Common myeloid progenitor, CD34-positive (primary cell): Measurements from ENCODE around the gene IL17A.

Source experiments
- CTCF ChIA-PET: fragments of 350-600 bp; sonication (Branson Sonifier 250); formaldehyde crosslinking; loops from one replicate; lab custom pipeline; 2021; ENCODE audit warnings: antibody characterized with exemption; lab: Charles Lee
- POLR2A ChIA-PET: fragments of 350-600 bp; sonication (Branson Sonifier 250); formaldehyde crosslinking; loops from one replicate; lab custom pipeline; 2021; ENCODE audit warnings: antibody characterized with exemption; lab: Charles Lee
- DNase-seq, 3 donors: peaks; one replicate each; pipeline versions ENCODE4 v3.0.0 to v3.0.0-alpha.2; 2013
- H3K27ac ChIP-seq, 2 experiments: 1 replicate in 1 of 2; 2 replicates in 1 of 2; pipeline ENCODE4 v1.7.0; 2013; ENCODE audit warnings: inconsistent platforms in 2 of 2, low read length in 2 of 2, mild to moderate bottlenecking in 2 of 2, low read depth in 1 of 2, moderate library complexity in 1 of 2; ENCODE audit not compliant: severe bottlenecking in 2 of 2, insufficient read depth in 1 of 2, poor library complexity in 1 of 2
- H3K27me3 ChIP-seq, 5 experiments: replicated peaks in 2 of 5; 1 replicate in 3 of 5; 2 replicates in 2 of 5; pipeline versions ENCODE4 v1.6.1 to v1.7.0; 2013; ENCODE audit warnings: low read length in 4 of 5, mild to moderate bottlenecking in 2 of 5, moderate library complexity in 2 of 5, inconsistent platforms in 1 of 5; ENCODE audit not compliant: insufficient read depth in 5 of 5, control insufficient read depth in 4 of 5
- H3K36me3 ChIP-seq, 4 experiments: 1 replicate in 2 of 4; 2 replicates in 2 of 4; pipeline versions ENCODE4 v1.6.1 to v1.7.0; 2013; ENCODE audit warnings: low read length in 3 of 4, control low read depth in 1 of 4, mild to moderate bottlenecking in 1 of 4; ENCODE audit not compliant: control insufficient read depth in 4 of 4, insufficient read depth in 4 of 4
- H3K4me1 ChIP-seq, 4 experiments: 1 replicate in 3 of 4; 2 replicates in 1 of 4; pipeline versions ENCODE4 v1.6.1 to v1.7.1; 2013; ENCODE audit warnings: low read length in 3 of 4, mild to moderate bottlenecking in 3 of 4, control low read depth in 1 of 4, inconsistent platforms in 1 of 4, moderate library complexity in 1 of 4; ENCODE audit not compliant: control insufficient read depth in 4 of 4, insufficient read depth in 4 of 4; ENCODE audit errors: control extremely low read depth in 1 of 4
- H3K4me3 ChIP-seq, 7 experiments: 1 replicate in 4 of 7; 2 replicates in 3 of 7; pipeline versions ENCODE4 v1.5.1 to v1.7.0; 2013; ENCODE audit warnings: mild to moderate bottlenecking in 7 of 7, low read length in 6 of 7, moderate library complexity in 6 of 7, inconsistent platforms in 2 of 7, low read depth in 2 of 7, control low read depth in 1 of 7; ENCODE audit not compliant: insufficient read depth in 4 of 7, control insufficient read depth in 1 of 7; ENCODE audit errors: extremely low read depth in 1 of 7
- H3K9me3 ChIP-seq, 5 experiments: 1 replicate in 4 of 5; 2 replicates in 1 of 5; pipeline versions ENCODE4 v1.6.1 to v1.7.1; 2013; ENCODE audit warnings: low read length in 4 of 5, mild to moderate bottlenecking in 2 of 5, inconsistent platforms in 1 of 5, low read depth in 1 of 5, moderate library complexity in 1 of 5; ENCODE audit not compliant: control insufficient read depth in 4 of 5, insufficient read depth in 2 of 5; ENCODE audit errors: control extremely low read depth in 1 of 5
- WGBS: methylation state at CpG from one replicate; pipeline ENCODE4 v1.1.5; 2013; ENCODE audit not compliant: insufficient coverage; 5-methylcytosine and 5-hydroxymethylcytosine counted together

IL17A gene

DNA sequence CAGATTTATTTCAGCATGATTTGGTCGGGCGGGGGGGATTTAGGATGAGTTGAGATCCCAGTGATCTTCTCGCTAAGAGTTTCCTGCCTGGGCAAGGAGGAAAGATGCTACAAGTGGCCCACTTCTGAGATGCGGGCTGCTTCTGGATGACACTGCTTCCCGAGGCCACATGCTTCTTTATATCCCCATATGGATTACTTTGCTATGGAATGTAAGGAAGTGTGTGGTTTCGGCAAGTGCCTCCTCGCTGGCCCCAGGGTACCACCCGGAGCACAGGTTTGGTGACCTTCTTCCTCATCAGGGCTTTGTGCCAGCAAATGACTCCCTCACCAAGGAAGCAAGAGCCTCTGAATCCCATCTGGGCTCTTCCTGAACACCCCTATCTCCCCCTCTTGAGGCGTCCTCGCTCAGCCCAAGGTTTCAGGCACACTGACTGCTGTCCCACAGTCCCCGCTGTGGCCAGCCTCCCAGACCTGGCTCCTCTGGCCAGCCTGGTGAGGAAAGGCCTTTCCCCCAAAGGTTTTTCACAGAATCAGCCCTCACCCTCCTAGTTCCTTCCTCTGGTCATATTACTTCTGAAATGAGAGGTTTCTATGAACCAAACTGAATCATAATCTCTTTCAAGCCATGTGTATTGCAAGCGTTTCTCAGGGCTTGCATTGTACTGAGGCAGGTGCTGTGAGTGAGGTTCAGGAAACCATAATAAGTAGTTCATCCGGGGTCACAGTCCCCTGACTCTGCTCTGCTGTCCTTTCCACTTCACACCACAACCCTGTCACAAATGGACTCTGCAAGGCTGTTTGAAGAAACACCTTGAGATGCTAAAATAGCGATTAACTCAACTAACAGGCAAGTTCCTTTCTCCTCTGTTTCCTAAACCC lies 41.7 kb upstream of the IL17A start:
- ChIA-PET POLR2A (no interaction called here), CTCF (no interaction called here)
- DNase-seq, result no peak
- Histone ChIP-seq H3K36me3 (no peaks in the 10 kb centered on the region), H3K27ac (no peak overlapping the region), H3K4me1 (no peaks in the 10 kb centered on the region), H3K27me3 (peaks cover 0 to 3% (median 0%) of the 10 kb centered on the region in 5 experiments), H3K9me3 (no peaks in the 10 kb centered on the region), H3K4me3 (no peak overlapping the region)
- 95% methylated on average over 12 of the region's 14 CpGs for WGBS

DNA sequence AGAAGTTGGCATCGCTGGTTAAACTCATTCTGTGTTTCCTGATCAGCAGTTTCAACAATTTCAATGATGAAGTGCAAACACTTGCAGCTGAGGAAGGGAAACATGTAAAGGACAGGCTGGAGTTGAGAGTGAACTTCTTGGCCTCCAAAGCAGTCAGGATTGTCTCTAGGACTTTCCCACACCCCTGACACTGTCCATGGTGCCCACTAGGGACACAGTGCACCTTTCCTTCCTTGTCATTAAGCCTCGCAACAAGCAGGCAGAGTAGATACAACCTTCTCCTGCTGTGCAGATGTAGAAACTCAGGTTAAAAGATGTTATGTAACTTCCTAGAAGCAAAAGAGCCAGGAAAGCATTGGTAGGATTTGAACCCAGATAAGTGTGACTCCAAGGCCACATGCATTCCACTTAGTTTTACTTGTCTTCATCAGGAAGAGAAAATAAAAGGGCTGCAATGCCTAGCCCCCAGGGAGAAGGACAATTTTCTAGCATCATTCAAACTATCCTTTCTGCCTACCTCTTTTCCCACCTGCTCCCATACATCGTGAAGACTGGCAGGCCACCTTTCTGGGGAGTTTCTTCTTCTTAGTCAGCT lies 39.2 kb upstream of the IL17A start:
- no peaks in the 10 kb centered on the region for H3K36me3 ChIP-seq
- H3K9me3 ChIP-seq, result no peaks in the 10 kb centered on the region
- H3K4me1 ChIP-seq, result no peaks in the 10 kb centered on the region
- no peak for DNase-seq
- ChIA-PET POLR2A (no interaction called here), CTCF (no interaction called here)
- H3K27ac ChIP-seq, result no peak overlapping the region
- no peak overlapping the region for H3K4me3 ChIP-seq
- WGBS, result 88% methylated on average over 1 of the region's 3 CpGs
- H3K27me3 ChIP-seq, result peaks cover 0 to 3% (median 0%) of the 10 kb centered on the region in 5 experiments

DNA sequence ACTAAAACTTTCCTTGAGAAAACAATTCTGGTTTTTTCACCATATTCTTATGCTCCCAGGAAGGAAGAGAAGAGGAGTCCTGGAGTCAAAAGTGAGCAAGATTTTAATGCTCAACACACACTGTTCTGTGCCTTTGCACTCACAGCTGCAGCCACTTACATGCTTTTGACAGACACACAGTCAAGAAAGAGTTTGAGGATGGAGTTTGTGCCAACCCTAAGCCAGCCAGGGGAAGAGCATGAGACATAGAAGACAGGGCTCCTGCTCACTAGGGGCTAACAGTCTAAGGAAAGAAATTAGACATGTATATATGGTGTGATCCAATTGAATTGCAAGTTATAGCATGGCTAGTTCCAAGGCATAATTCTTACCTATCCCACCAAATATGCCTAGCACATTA lies 37.1 kb upstream of the IL17A start:
- DNase-seq, result no peak
- H3K27me3 ChIP-seq, result peaks cover 0 to 3% (median 0%) of the 10 kb centered on the region in 5 experiments
- ChIA-PET CTCF (interaction anchor here (1.0 to 1.5 kb wide), 2 partner anchors 14 to 85 kb away, joined by 4 to 6 read pairs; no protein-coding TSS in a partner anchor), POLR2A (no interaction called here)
- no peak overlapping the region for H3K27ac ChIP-seq
- H3K4me3 ChIP-seq, result no peak overlapping the region
- no peaks in the 10 kb centered on the region for H3K4me1 ChIP-seq
- H3K36me3 ChIP-seq, result no peaks in the 10 kb centered on the region
- no peaks in the 10 kb centered on the region for H3K9me3 ChIP-seq

DNA sequence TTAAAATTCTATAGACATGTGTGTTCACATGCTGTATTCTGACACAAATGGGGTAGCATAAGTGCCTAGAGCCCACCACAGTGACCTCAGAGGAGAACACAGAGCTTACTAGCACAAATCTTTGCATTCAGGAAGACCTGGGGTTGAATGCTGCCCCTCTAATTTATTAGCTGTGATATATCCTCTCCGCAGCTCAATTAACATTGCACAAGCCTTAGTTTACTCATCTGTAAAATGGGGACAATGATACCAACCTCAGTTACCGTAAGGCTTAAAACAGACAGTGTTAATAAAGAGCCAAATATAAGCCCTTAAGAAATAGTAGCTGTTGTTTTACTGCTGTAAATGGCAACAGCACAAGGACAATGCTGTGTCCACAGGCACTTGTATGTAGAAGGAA lies 36.2 kb upstream of the IL17A start:
- DNase-seq, result no peak
- H3K4me3 ChIP-seq, result no peak overlapping the region
- no peak overlapping the region for H3K27ac ChIP-seq
- POLR2A ChIA-PET, result interaction anchor here (0.7 kb wide), 1 partner anchor 106 kb away, joined by 3 read pairs; no protein-coding TSS in a partner anchor
- WGBS, result 100% methylated on average over 1 of the region's 2 CpGs
- H3K27me3 ChIP-seq, result peaks cover 0 to 3% (median 0%) of the 10 kb centered on the region in 5 experiments
- CTCF ChIA-PET, result interaction anchor here (1.0 to 1.5 kb wide), 3 partner anchors 13 to 119 kb away, joined by 4 to 6 read pairs (median 6); no protein-coding TSS in a partner anchor
- H3K9me3 ChIP-seq, result no peaks in the 10 kb centered on the region
- H3K4me1 ChIP-seq, result peaks cover 0 to 8% (median 8%) of the 10 kb centered on the region in 4 experiments
- no peaks in the 10 kb centered on the region for H3K36me3 ChIP-seq

DNA sequence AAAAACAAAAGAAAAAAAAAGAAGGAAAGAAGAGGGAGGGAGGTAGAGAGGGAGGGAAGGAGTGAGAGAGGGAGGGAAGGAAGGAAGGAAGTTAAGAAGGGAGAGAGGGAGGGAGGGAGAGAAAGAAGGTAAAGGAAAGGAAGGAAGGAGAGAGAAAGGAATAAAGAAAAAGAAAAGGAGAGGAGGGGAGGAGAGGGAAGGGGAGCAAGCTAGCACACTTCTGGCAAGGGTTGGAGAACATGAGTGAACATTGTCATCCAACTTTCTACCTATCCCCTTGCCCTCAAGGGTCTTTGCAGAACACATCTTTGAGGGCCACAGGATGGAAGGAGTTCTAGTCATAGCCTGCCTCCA lies 34.1 kb upstream of the IL17A start:
- ChIA-PET POLR2A (no interaction called here), CTCF (no interaction called here)
- DNase-seq, result no peak
- H3K4me3 ChIP-seq, result no peak overlapping the region
- no peak overlapping the region for H3K27ac ChIP-seq
- peaks cover 5 to 29% (median 24%) of the 10 kb centered on the region in 4 experiments for H3K4me1 ChIP-seq
- H3K36me3 ChIP-seq, result no peaks in the 10 kb centered on the region
- no peaks in the 10 kb centered on the region for H3K9me3 ChIP-seq
- H3K27me3 ChIP-seq, result peaks cover 0 to 2% (median 0%) of the 10 kb centered on the region in 5 experiments

DNA sequence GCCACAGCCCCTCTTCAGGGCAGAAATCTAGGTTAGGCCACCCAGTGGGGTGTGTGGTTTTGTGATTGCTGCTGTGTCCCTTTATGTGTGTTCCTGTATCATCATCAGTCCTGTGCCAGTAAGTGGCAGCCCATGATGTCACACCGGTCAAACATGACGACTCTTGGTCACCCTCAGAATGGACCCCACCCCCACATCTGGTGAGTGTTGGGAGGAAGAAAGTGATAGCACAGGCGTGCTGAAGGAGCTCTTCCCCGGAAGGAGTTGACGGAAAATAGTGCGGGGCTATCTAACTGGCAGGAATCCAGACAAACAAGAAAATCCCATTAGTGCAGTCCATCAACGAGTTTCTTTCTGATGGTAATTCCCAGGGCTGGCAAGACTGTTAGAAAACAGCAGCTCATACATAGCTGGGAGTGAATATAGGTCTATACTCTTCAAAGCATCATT lies 33.4 kb upstream of the IL17A start:
- Histone ChIP-seq H3K9me3 (no peaks in the 10 kb centered on the region), H3K4me1 (peaks cover 5 to 34% (median 25%) of the 10 kb centered on the region in 4 experiments), H3K27ac (no peak overlapping the region), H3K27me3 (peaks cover 0 to 2% (median 0%) of the 10 kb centered on the region in 5 experiments), H3K4me3 (no peak overlapping the region), H3K36me3 (no peaks in the 10 kb centered on the region)
- POLR2A ChIA-PET, result no interaction called here
- CTCF ChIA-PET, result no interaction called here
- 100% methylated on average over 5 of the region's 7 CpGs for WGBS
- no peak for DNase-seq

DNA sequence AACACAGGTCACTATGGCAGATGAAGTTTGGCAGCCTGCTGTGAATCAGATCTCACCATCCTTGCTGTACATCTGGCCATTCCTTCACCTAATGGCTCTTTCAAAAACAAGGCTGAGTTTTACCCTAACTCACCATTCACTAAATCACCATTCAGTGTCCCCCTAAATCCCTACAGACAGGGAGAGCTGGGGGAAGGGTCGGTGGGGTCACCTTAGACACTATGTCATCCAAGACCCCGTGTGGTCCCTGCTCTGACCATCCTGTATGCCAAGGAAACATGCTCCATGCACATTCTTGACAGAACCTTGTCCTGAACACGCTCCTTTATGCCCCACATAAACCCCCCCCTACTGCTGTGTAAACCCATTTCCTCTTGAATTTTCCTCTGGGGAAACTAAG lies 31.8 kb upstream of the IL17A start:
- WGBS, result 68% methylated on average over 3 of the region's 3 CpGs
- ChIA-PET POLR2A (no interaction called here), CTCF (interaction anchor here (0.8 to 1.6 kb wide), 3 partner anchors 9 to 55 kb away, joined by 3 to 4 read pairs (median 3); no protein-coding TSS in a partner anchor)
- H3K27me3 ChIP-seq, result peaks cover 0 to 1% (median 0%) of the 10 kb centered on the region in 5 experiments
- H3K4me3 ChIP-seq, result no peak overlapping the region
- no peak for DNase-seq
- H3K4me1 ChIP-seq, result peaks cover 5 to 34% (median 25%) of the 10 kb centered on the region in 4 experiments
- no peaks in the 10 kb centered on the region for H3K9me3 ChIP-seq
- H3K36me3 ChIP-seq, result no peaks in the 10 kb centered on the region
- H3K27ac ChIP-seq, result no peak overlapping the region
